Subcutaneous abdominal adipose tissue (tissue), 5 donors: ENCODE measurements around the gene CD48.
A peak's percentile ranks its signal among the peaks of the same experiment; 100 is the strongest.
"Not testable (repeated sequence)": the region's sequence is repeated elsewhere in the genome, so short reads cannot be mapped to it uniquely, and the experiment has no call there.

Experiments
- H3K27ac ChIP-seq: one replicate; pipeline ENCODE4 v1.7.0; 2013; ENCODE audit warnings: low read depth, mild to moderate bottlenecking, inconsistent platforms, low read length, moderate library complexity
- H3K27me3 ChIP-seq, 5 donors: one replicate each; pipeline ENCODE4 v1.7.0; 2013; ENCODE audit warnings: low read length in 5 of 5, inconsistent platforms in 1 of 5; ENCODE audit not compliant: control insufficient read depth in 5 of 5, insufficient read depth in 4 of 5
- H3K36me3 ChIP-seq, 5 donors: one replicate each; pipeline ENCODE4 v1.7.0; 2013; ENCODE audit warnings: low read length in 5 of 5; ENCODE audit not compliant: control insufficient read depth in 5 of 5, insufficient read depth in 5 of 5
- H3K4me1 ChIP-seq, 5 donors: one replicate each; pipeline ENCODE4 v1.7.0; 2013; ENCODE audit warnings: low read length in 5 of 5, mild to moderate bottlenecking in 3 of 5, moderate library complexity in 1 of 5; ENCODE audit not compliant: control insufficient read depth in 5 of 5, insufficient read depth in 5 of 5
- H3K4me3 ChIP-seq, 5 donors: one replicate each; pipeline ENCODE4 v1.7.0; 2013; ENCODE audit warnings: low read length in 5 of 5, low read depth in 1 of 5
- H3K9ac ChIP-seq, 5 donors: one replicate each; pipeline ENCODE4 v1.7.0; 2013; ENCODE audit warnings: low read length in 5 of 5, mild to moderate bottlenecking in 4 of 5, moderate library complexity in 3 of 5
- H3K9me3 ChIP-seq, 5 donors: one replicate each; pipeline ENCODE4 v1.7.0; 2013; ENCODE audit warnings: low read length in 5 of 5; ENCODE audit not compliant: control insufficient read depth in 5 of 5
- donor health status: healthy.
- donor health status: healthy.
- donor health status: healthy.
- donor health status: healthy.
- donor health status: healthy.

Gene CD48

DNA sequence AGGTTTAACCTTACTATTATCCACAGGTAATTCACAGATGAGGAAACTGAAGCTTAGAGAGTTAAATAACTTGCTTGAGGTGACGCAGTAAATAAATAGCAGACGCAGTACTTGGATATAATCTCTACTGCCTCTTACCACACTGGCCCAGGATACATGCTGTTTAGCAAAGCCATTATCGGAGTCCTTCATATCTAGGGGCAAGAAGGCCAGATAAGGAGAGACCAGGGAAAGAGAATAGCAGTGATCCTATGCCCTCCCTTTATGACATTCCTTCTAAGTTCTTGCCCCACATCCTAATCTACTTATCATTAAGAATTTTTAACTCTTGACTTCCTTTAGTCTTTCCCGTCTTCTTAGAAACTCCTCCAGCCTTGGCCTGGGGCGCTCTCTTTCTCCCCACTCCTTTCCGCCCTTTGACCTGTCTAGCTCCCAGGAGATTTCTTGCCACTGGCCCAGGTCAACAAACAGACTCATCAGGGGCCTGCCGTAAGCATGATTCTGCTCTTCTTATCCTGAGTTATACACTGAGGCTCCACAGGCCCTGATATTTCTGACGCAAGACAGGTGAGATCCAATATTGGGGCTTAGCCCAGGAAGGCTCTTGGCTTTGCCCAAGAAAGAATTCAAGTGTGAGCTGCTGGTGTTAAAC lies 53.3 kb downstream of the CD48 start:
- Histone ChIP-seq H3K36me3 (no peaks in the 10 kb centered on the region), H3K4me1 (peaks cover 0 to 9% (median 0%) of the 10 kb centered on the region in 5 donors), H3K9ac (no peak overlapping the region), H3K4me3 (no peak overlapping the region), H3K27me3 (peaks cover 0 to 3% (median 0%) of the 10 kb centered on the region in 5 donors), H3K27ac (no peak overlapping the region), H3K9me3 (peaks cover 0 to 3% (median 0%) of the 10 kb centered on the region in 5 donors)

DNA sequence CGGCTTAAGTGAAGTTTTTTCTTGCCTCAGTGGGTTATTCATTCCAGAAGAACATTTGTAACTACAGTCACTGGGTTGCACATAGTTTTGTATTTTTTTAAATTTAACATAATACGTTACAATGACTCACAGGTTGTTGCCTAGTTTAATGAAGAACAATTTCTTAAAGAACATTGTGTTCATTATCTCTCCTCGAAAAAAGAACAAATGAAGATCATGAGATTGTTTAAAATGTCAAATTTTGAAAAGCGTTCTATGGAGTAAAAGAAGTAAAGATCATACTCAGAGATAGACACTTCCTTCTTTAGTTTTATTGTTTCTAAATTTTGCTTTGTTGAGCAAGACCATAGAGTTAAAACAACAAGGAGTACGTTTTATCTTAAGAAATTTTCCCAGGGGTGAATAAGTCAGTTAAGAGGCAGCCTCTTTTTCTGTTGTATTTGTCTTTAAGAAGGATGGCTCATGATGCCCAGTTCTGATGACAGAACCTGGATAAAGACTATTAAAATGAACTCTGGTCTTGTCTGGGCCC lies 54.3 kb downstream of the CD48 start:
- Histone ChIP-seq H3K9me3 (peaks cover 0 to 3% (median 0%) of the 10 kb centered on the region in 5 donors), H3K27me3 (peaks cover 0 to 2% (median 0%) of the 10 kb centered on the region in 5 donors), H3K9ac (no peak overlapping the region), H3K36me3 (no peaks in the 10 kb centered on the region), H3K4me3 (no peak overlapping the region), H3K4me1 (peaks cover 0 to 6% (median 0%) of the 10 kb centered on the region in 5 donors), H3K27ac (no peak overlapping the region)

DNA sequence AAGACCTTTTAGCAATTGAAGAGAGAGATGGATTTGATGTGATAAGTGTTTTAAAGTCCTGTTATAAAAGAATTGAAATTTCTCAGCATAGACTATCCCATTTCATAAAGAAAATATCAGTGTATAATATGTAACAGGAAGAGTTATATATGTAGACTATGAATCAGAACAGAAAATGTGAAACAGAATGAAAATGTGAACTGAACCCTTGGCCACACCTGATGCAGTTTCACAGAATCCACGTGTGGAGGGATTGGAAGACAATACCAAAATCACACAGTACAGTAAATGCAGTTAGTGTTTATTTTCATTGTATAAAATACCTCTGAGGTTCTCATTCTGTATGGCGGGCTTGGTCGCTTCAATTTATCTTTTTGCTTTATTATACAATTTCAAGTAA lies 54.9 kb downstream of the CD48 start:
- Histone ChIP-seq H3K9ac (no peak overlapping the region), H3K9me3 (peaks cover 0 to 3% (median 0%) of the 10 kb centered on the region in 5 donors), H3K4me1 (peaks cover 0 to 6% (median 0%) of the 10 kb centered on the region in 5 donors)

DNA sequence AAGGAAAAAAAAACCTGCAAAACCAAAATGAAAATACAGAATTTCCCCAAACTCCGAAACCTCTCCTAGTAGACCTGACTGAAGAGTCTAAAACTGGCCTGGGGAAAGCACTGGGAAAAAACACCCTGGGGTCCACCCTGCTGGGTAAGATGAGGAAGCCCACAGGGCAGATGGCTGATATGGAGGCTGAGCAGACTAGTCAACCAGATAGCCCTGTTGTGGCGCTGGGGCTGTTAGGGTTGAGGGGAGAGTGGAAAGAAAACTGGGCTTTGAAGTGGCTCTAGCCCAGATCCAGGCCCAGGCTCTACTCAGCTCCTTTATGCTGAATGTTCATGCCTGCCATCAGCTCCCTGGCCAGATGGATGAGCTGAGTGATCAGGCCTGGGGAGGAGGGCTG lies 58.0 kb downstream of the CD48 start:
- H3K9ac ChIP-seq, result no peak overlapping the region
- H3K4me3 ChIP-seq, result no peak overlapping the region
- H3K9me3 ChIP-seq, result no peaks in the 10 kb centered on the region
- H3K27me3 ChIP-seq, result peaks cover 0 to 2% (median 0%) of the 10 kb centered on the region in 5 donors
- no peaks in the 10 kb centered on the region for H3K36me3 ChIP-seq
- no peak overlapping the region for H3K27ac ChIP-seq
- H3K4me1 ChIP-seq, result peaks cover 0 to 6% (median 0%) of the 10 kb centered on the region in 5 donors

More for the DNA sequence above, 54.9 kb downstream of the CD48 start:
- Histone ChIP-seq H3K4me3 (no peak overlapping the region), H3K36me3 (no peaks in the 10 kb centered on the region), H3K27ac (no peak overlapping the region), H3K27me3 (peaks cover 0 to 2% (median 0%) of the 10 kb centered on the region in 5 donors)

DNA sequence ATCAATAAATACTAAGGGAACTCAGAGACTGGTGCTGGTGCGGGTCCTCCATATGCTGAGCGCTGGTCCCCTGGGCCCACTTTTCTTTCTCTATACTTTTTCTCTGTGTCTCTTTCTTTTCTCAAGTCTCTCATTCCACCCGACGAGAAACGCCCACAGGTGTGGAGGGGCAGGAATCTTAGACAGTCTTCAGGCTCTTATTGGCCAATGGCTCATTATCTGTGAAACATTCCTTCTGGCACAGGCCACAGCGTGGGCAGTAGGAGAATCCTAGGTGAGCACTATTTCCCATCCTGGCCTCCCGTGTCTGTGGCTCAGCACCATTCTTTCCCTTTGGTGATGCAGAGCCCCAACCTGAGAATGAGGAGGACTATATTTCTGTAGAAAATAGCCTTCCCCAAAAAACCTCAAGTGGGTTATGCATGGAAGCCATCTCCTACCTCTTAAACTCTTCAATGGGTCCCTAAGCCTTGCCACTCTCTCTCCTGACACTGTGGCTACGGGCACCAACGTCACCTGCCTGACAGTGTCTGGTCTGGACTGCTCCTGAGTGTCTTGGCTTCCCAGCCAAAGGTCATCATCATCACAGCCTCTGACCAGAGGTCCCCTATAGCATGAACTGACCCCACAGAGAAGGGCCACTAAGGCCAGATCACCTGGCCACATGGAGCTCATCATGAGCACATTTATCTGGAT lies 58.5 kb downstream of the CD48 start:
- Histone ChIP-seq H3K27me3 (peaks cover 0 to 2% (median 0%) of the 10 kb centered on the region in 5 donors), H3K27ac (no peak overlapping the region), H3K4me1 (peaks cover 0 to 2% (median 0%) of the 10 kb centered on the region in 5 donors), H3K36me3 (no peaks in the 10 kb centered on the region), H3K9ac (no peak overlapping the region), H3K4me3 (no peak overlapping the region), H3K9me3 (no peaks in the 10 kb centered on the region)

DNA sequence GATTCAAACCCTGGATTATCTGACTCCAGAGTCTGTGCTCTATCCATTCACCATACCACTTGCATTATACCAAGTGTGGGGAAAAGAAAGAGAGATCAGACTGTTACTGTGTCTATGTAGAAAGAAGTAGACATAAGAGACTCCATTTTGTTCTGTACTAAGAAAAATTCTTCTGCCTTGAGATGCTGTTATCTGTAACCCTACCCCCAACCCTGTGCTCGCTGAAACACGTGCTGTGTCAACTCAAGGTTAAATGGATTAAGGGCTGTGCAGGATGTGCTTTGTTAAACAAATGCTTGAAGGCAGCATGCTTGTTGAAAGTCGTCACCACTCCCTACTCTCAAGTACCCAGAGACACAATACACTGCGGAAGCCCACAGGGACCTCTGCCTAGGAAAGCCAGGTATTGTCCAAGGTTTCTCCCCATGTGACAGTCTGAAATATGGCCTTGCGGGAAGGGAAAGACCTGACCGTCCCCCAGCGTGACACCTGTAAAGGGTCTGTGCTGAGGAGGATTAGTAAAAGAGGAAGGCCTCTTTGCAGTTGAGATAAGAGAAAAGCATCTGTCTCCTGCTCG lies 59.5 kb downstream of the CD48 start:
- not testable (repeated sequence) for H3K9me3 ChIP-seq, H3K27ac ChIP-seq, H3K36me3 ChIP-seq, H3K4me3 ChIP-seq, H3K4me1 ChIP-seq, H3K27me3 ChIP-seq, H3K9ac ChIP-seq

DNA sequence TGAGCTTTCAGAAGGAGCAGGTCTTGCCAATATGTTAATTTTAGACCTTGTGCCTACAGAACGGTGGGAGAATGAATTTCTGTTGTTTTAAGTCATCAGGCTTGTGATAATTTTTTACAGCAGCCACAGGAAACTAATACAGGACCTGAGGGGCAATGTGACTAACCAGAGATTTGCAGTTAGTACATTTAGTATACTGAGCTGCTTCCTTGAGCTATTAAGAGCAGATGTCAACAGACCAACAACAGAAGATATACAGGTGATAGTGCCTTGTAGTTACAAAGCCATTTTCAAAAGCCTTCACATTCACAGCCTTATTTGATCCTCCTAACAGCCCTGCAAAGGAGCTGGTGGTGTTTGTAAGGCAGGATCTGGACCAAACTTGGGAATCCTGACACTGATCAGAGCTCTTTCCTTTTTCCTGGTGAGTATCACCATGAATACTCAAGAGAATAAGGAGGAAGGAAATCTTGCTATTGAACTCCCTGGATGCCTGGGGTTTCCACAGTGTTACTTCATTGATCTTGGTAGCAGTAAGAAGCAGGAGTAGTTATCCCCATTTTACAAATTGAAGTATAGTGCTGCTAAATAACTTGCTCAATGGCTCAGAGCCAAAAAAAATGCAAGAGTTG lies 60.1 kb downstream of the CD48 start:
- H3K9me3 ChIP-seq, result no peaks in the 10 kb centered on the region
- H3K27ac ChIP-seq, result no peak overlapping the region
- peaks cover 0 to 10% (median 5%) of the 10 kb centered on the region in 5 donors for H3K4me1 ChIP-seq
- H3K36me3 ChIP-seq, result no peaks in the 10 kb centered on the region
- no peak overlapping the region for H3K4me3 ChIP-seq
- H3K9ac ChIP-seq, result no peak overlapping the region
- H3K27me3 ChIP-seq, result peaks cover 0 to 2% (median 0%) of the 10 kb centered on the region in 5 donors

DNA sequence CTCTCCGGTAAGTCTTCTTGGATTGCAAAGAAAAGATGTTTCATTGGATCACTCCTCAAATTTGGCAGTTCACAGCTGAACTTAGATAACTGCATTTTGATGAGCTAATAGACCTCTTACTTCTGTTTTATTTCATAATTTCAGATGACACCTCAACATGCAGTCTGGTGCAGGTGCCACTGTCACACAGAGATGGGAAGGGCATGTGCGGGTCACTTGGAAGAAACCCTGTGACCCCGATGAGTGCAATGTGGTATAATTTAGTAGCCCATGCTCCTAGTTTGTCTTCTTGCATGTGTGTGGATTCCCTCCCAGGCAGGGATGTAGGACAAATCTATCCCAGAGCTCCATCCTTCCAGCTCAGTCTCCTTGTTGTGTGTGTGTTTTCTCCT lies 64.3 kb downstream of the CD48 start:
- Histone ChIP-seq H3K4me1 (peaks cover 0 to 18% (median 8%) of the 10 kb centered on the region in 5 donors), H3K27me3 (peaks cover 0 to 4% (median 0%) of the 10 kb centered on the region in 5 donors), H3K4me3 (no peak overlapping the region), H3K27ac (no peak overlapping the region), H3K36me3 (no peaks in the 10 kb centered on the region), H3K9ac (no peak overlapping the region), H3K9me3 (no peaks in the 10 kb centered on the region)

DNA sequence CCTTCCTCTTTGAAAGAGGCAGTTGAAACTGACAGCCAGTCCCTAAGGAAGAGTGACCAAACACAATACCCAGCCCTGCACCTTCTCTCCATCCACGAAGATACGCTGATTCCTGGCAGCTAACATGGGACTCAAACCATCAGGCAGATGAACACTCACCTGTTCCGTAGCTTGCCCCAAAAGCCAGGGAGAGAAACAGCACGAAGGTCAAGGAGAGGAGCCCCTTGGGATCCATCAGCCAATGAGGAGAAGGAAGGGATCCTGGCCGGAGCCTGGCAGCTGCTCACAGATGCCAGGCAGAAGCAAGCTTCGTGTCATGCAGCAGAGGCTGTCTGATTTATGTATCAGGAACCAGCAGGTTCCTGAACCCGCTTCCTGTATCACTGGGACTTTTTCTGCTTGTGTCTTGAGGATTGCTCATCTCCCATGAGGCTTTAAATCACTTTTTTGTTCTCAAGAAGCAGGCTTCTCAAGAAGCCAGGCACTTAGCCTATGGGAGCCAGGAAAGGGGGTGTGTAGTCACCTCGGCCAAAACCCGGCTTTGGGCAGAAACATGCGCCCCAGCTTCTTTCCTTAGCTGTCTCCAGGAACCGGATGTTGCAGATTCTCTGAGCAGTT lies 64.8 kb downstream of the CD48 start, which contains the start of gene SLAMF1:
TSS of gene SLAMF1 (minus strand) at position 334 of the 618 bp plus-strand sequence. CDS start at position 235, 99 bp downstream.
- Histone ChIP-seq H3K9ac (no peak within 1 kb of the TSS), H3K9me3 (no peaks in the 10 kb centered on the region), H3K27me3 (peaks cover 0 to 4% (median 0%) of the 10 kb centered on the region in 5 donors), H3K27ac (no peak within 1 kb of the TSS), H3K4me1 (peaks cover 0 to 18% (median 8%) of the 10 kb centered on the region in 5 donors), H3K36me3 (no peaks in the 10 kb centered on the region), H3K4me3 (peak within 1 kb of the TSS in 3 of 5 donors; percentile 2 to 26 (median 22))
